Duodenal mucosa (tissue), 2 donors: ENCODE results near the gene PCTP.

ENCODE experiments used
- H3K27ac ChIP-seq: one replicate; pipeline ENCODE4 v1.7.0; 2013; ENCODE audit warnings: low read depth, low read length
- H3K27me3 ChIP-seq, 2 donors: one replicate each; pipeline ENCODE4 v1.7.0; 2013; ENCODE audit warnings: low read length in 2 of 2, control low read depth in 1 of 2; ENCODE audit not compliant: insufficient read depth in 2 of 2, control insufficient read depth in 1 of 2
- H3K36me3 ChIP-seq, 2 donors: one replicate each; pipeline ENCODE4 v1.7.0; 2013; ENCODE audit warnings: low read length in 2 of 2, control low read depth in 1 of 2; ENCODE audit not compliant: insufficient read depth in 2 of 2, control insufficient read depth in 1 of 2
- H3K4me1 ChIP-seq, 2 donors: one replicate each; pipeline ENCODE4 v1.7.0; 2013; ENCODE audit warnings: low read length in 2 of 2, control low read depth in 1 of 2; ENCODE audit not compliant: insufficient read depth in 2 of 2, control insufficient read depth in 1 of 2
- H3K4me3 ChIP-seq, 2 donors: one replicate each; pipeline ENCODE4 v1.7.0; 2013; ENCODE audit warnings: low read length in 2 of 2, low read depth in 1 of 2
- H3K9ac ChIP-seq, 2 donors: one replicate each; pipeline ENCODE4 v1.7.0; 2013; ENCODE audit warnings: low read length in 2 of 2, low read depth in 1 of 2
- H3K9me3 ChIP-seq, 2 donors: one replicate each; pipeline ENCODE4 v1.7.0; 2013; ENCODE audit warnings: low read length in 2 of 2, control low read depth in 1 of 2; ENCODE audit not compliant: control insufficient read depth in 1 of 2

PCTP gene

GRCh38 chr17:55710829-55711496 lies 39.9 kb upstream of the PCTP start:
- no peaks in the 10 kb centered on the region for H3K36me3 ChIP-seq
- H3K4me1 ChIP-seq, result no peaks in the 10 kb centered on the region
- H3K9me3 ChIP-seq, result no peaks in the 10 kb centered on the region
- no peak overlapping the region for H3K9ac ChIP-seq
- no peak overlapping the region for H3K4me3 ChIP-seq
- no peak overlapping the region for H3K27ac ChIP-seq
- H3K27me3 ChIP-seq, result no peaks in the 10 kb centered on the region

GRCh38 chr17:55717432-55717831 lies 33.4 kb upstream of the PCTP start:
- H3K9me3 ChIP-seq, result no peaks in the 10 kb centered on the region
- H3K27ac ChIP-seq, result no peak overlapping the region
- no peak overlapping the region for H3K9ac ChIP-seq
- no peaks in the 10 kb centered on the region for H3K4me1 ChIP-seq
- H3K27me3 ChIP-seq, result peaks cover 3 to 4% of the 10 kb centered on the region in 2 donors
- no peak overlapping the region for H3K4me3 ChIP-seq
- no peaks in the 10 kb centered on the region for H3K36me3 ChIP-seq

GRCh38 chr17:55717898-55718735 lies 32.7 kb upstream of the PCTP start:
- Histone ChIP-seq H3K9ac (no peak overlapping the region), H3K4me1 (no peaks in the 10 kb centered on the region), H3K27me3 (peaks cover 8 to 9% of the 10 kb centered on the region in 2 donors), H3K27ac (no peak overlapping the region), H3K9me3 (no peaks in the 10 kb centered on the region), H3K4me3 (no peak overlapping the region), H3K36me3 (no peaks in the 10 kb centered on the region)

- H3K36me3 ChIP-seq, result no peaks in the 10 kb centered on the region
- H3K4me3 ChIP-seq, result peak overlapping the region in 1 of 2 donors; percentile 38
- H3K9me3 ChIP-seq, result no peaks in the 10 kb centered on the region
- H3K9ac ChIP-seq, result no peak overlapping the region
- no peaks in the 10 kb centered on the region for H3K4me1 ChIP-seq
- H3K27me3 ChIP-seq, result peaks cover 8 to 18% of the 10 kb centered on the region in 2 donors
- H3K27ac ChIP-seq, result no peak overlapping the region
These were observed 29.7 kb upstream of the PCTP start for GRCh38 chr17:55720919-55721836.

GRCh38 chr17:55722016-55722736 lies 28.7 kb upstream of the PCTP start:
- Histone ChIP-seq H3K9me3 (no peaks in the 10 kb centered on the region), H3K4me3 (peak overlapping the region; percentile 38 to 48), H3K4me1 (no peaks in the 10 kb centered on the region), H3K9ac (peak overlapping the region; percentile 3 to 7), H3K27ac (no peak overlapping the region), H3K36me3 (no peaks in the 10 kb centered on the region), H3K27me3 (peaks cover 8 to 18% of the 10 kb centered on the region in 2 donors)

- no peaks in the 10 kb centered on the region for H3K36me3 ChIP-seq
- peaks cover 8 to 18% of the 10 kb centered on the region in 2 donors for H3K27me3 ChIP-seq
- no peaks in the 10 kb centered on the region for H3K9me3 ChIP-seq
- no peaks in the 10 kb centered on the region for H3K4me1 ChIP-seq
- H3K4me3 ChIP-seq, result peak within 1 kb of the TSS; percentile 38 to 48
- peak within 1 kb of the TSS; percentile 3 to 7 for H3K9ac ChIP-seq
- H3K27ac ChIP-seq, result no peak within 1 kb of the TSS
These were observed 27.9 kb upstream of the PCTP start, which contains the start of gene TMEM100 for GRCh38 chr17:55722742-55723487. TSS of gene TMEM100 (minus strand) at chr17:55722864. CDS start at chr17:55721070, 1,794 bp downstream.

- Histone ChIP-seq H3K27me3 (peaks cover 8 to 18% of the 10 kb centered on the region in 2 donors), H3K36me3 (no peaks in the 10 kb centered on the region), H3K27ac (no peak overlapping the region), H3K4me3 (no peak overlapping the region), H3K9ac (no peak overlapping the region), H3K4me1 (no peaks in the 10 kb centered on the region), H3K9me3 (no peaks in the 10 kb centered on the region)
These were observed 27.4 kb upstream of the PCTP start for GRCh38 chr17:55723488-55723848.

GRCh38 chr17:55726440-55726839 lies 24.4 kb upstream of the PCTP start:
- Histone ChIP-seq H3K9ac (no peak overlapping the region), H3K9me3 (no peaks in the 10 kb centered on the region), H3K4me3 (no peak overlapping the region), H3K36me3 (no peaks in the 10 kb centered on the region), H3K27me3 (peaks cover 8 to 22% of the 10 kb centered on the region in 2 donors), H3K27ac (no peak overlapping the region), H3K4me1 (no peaks in the 10 kb centered on the region)

- Histone ChIP-seq H3K36me3 (no peaks in the 10 kb centered on the region), H3K27ac (no peak overlapping the region), H3K4me1 (no peaks in the 10 kb centered on the region), H3K4me3 (no peak overlapping the region), H3K9ac (no peak overlapping the region), H3K9me3 (no peaks in the 10 kb centered on the region), H3K27me3 (peaks cover 6 to 21% of the 10 kb centered on the region in 2 donors)
These were observed 23.6 kb upstream of the PCTP start for GRCh38 chr17:55727275-55727674.
